Smooth muscle cell of the brain vasculature (primary cell): ENCODE results near the gene SLC25A29.
"Not testable (repeated sequence)": the region's sequence is repeated elsewhere in the genome, so short reads cannot be mapped to it uniquely, and the experiment has no call there.

ENCODE experiments used
- DNase-seq: peaks from one replicate; pipeline ENCODE4 v3.0.0-alpha.2; 2012; ENCODE audit warnings: low read depth, low spot score

Gene SLC25A29

DNA sequence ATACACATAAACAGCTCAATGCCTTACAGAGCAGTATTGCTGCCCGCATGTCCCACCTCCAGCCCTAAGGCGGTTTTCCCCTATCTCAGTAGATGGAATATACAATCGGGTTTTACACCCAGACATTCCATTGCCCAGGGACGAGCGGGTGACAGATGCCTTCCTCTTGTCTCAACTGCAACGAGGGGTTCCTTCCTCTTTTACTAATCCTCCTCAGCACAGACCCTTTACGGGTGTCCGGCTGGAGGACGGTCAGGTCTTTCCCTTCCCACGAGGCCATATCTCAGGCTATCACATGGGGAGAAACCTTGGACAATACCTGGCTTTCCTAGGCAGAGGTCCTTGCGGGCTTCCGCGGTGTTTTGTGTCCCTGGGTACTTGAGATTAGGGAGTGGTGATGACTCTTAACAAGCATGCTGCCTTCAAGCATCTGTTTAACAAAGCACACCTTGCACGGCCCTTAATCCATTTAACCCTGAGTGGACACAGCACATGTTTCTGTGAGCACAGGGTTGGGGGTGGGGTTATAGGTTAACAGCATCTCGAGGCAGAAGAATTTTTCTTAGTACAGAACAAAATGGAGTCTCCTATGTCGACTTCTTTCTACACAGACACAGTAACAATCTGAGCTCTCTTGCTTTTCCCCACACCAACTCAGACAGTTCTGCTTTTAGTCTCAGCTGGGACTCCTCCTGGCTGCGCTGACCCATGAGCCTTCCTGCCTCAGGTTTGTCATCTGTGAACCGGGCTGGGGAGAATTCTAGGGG, 6.0 kb upstream of the SLC25A29 start:
- not testable (repeated sequence) for DNase-seq

DNA sequence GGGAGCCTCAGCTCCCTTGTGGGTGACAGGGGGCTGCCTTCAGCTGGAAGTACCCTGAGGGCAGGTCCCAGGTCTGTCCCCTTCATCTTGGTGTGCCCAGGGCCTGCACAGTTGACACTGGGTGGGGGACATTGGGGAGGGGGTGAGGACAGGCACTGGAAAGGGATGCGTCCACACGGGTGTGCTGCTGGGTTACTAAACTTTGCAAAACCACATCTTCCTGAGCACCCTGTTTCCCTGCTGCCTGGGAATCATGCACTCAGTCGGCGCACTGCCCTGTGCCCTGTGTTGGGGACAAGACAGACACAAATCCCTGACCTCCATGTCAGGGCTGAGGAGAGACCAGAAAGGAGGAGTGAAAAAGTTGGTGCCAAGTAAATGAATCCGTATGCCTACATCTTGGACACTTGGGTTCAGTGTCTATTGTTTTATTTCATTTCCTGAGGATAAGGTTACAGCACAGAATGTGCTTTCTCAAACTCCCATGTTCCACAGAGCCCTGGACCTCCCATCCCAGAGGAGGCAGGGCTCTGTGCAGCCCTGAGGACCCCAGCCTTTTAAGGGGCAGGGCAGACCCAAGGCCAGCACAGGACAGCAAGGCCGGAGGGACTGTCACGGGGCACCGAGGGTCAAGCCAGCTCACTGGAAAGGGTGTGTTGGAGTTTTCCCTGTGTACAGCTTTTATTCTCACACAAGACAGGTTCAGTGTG, 2.9 kb upstream of the SLC25A29 start:
- no peak for DNase-seq

DNA sequence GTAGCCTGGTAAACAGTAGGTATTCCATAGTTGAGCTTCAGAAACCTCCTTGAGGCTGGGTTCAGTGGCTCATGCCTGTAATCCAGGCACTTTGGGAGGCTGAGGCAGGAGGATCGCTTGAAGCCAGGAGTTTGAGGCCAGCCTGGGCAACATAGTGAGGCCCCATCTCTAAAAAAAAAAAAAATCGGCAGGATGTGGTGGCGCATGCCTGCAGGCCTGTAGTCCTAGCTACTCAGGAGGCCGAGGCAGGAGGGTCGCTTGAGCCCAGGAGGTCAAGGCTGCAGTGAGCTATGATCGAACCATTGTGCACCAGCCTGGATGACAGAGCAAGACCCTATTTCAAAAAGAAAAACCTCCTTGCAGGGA, 2.2 kb upstream of the SLC25A29 start:
- not testable (repeated sequence) for DNase-seq

DNA sequence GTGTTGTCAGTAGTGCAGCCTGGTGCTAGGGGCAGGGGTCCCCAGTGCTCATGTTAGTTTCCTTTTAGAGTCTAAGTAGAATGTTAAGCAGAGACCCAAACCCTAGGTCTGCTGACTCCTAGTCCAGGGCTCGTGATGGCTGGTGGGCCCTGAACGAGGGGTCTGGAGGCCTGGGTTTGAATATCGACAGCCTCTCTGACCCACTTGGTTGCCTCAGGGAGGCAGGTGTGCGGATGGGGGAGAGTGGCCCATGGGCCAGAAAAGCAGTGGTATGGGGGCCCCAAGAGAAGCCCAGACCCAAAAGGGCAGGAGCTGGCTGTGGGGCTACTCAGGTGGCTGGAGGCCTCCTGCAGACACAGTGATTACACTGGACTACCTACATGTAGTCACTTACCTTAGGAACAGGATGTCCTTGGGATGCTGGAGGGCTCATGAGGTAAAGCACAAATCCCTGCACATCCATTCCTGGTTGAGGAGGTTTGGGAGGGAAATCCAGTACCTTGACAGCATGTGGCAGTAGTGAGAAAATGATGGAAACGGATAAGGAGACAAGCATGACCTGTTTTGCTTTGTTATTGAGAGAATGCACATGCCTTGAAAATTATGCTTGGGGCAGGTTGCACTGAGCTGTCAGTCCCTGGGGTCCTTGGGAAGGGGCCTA, 1.7 kb upstream of the SLC25A29 start:
- DNase-seq, result no peak

DNA sequence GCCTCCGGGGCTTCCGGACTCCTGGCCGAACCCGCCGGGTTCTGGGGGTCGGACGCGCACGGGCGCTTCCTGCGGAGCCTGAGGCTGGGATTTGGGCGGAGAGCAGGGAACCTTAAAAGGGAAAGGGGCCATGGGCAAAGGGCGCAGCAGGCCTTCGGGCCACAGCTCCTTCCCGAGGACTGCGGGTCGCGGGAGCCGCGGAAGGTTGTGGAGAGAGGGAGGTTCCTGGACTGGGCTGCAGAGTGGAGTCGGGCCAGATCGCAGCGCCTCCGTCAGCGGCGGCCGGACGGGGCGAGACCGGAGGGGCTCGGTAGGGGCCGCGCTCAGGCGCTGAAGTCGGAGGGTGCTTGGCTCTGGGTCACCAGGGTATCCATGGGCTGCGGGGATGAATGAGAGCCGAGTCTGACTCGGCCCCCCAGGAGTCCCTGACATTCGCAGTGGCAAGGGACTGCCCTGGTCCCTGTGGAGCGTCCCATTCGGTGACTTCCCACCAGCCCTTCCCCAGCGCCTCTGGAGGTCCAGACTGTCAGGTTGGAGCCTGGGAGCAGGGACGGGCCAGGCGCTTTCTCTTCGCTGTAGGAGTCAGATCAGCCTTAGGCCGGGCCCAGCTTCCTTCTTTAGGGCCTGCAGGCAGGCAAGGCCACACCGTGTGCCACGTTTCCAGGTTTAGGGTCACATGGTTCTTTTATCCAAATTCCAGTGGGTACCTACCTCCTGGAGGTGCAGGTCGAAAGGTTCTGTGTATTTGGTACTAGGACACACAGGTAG, 938 bp upstream of the SLC25A29 start:
- DNase-seq, result no peak

DNA sequence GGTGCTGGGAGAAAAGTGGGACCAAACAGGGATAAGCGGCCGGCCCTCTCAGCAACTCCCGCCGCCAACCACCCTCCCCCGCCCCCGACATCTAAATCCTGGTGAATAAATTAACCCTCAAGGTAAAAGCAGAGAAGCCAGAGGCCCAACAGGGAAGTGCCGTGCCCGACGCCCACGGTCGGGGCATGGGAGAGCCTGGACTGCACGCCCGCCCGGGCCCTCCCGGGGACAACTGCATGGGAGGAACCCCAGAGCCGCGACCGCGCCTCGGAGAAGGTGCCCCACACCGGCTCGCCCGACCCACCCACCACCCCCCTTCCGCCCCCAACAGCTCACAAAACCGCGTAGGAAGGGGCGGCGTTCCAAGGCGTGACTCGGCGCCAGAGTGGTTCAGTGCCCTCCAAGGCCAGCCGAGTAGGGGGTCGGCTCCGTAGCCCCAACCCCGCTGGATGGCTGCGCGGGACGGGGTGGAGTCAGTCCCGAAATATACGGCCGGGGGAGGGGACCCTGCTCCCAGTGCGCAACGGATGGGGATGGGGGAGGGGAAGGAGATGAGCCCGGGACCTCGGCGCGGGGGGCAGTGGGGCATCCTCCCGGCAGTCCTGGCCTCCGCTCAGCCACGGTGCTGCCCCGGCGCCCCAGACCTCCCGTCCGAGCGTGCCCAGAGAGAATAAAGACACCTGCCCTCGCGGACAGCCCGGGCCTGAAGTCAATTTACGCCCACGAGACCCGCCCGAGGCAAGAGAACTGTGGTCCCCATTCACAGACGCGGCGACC, 732 bp downstream of the SLC25A29 start:
- no peak for DNase-seq

DNA sequence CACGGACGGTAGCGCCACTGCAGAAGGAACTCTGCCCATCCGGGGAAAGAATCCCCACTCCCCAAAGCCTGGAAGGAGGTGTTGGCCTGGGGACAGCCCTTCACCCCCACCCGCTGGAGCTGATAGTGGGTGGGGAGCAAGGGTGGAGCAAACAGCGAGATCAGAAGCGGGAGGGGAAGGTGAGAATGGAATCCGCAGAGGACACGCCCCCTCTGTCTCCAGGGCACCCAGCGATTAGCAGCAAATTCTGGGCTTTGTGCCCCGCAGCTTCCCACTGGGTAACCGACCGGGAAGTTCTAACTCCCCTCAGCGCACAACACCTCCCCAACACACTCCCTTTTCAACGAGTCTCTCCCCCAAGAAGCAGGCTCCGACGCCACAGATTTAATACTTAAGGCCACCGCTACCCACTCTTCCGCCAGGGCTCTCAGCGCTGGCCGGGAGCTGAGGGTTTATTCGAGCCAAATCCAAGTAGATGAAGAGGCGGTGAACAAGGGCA, 1.4 kb downstream of the SLC25A29 start:
- DNase-seq, result no peak

DNA sequence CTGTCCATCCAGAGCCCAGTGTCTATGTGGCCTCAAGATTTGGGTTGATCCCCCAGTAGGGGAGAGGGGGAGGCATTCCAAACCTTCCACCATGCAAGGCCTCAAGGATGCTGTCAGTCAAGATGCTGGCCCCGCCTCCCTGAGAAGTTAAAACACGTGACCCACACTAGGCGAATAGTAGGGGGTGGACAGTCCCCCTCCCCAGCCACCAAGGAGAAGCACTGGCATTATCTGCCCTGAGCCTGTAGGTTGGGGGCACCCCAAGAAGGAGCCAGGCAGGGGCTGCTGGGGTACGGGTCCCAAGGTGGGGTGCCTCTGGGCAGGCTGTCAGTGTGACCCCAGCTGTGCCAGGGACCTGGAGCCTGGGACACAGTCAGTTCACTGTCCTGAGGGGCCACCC, 2.3 kb downstream of the SLC25A29 start:
- no peak for DNase-seq

DNA sequence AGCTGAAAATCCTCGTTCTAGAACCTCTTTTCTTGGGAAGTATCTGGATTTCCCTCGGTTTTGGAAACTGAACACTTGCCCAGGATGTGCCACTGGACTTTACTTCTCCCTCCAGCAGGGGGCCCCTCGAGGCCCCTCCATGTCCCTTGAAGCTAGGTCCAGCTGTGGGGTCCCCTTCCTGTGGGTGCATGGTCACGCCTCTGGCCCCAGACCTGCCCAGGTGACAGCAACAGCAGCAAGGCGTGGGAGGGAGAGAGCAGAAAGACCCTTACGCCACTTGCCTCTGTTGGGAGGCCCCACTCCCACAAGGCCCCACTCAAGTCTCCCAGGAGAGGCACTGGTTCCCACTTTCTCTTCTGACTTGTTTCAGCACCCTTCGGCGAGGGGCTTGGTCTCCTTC, 3.1 kb downstream of the SLC25A29 start:
- no peak for DNase-seq

DNA sequence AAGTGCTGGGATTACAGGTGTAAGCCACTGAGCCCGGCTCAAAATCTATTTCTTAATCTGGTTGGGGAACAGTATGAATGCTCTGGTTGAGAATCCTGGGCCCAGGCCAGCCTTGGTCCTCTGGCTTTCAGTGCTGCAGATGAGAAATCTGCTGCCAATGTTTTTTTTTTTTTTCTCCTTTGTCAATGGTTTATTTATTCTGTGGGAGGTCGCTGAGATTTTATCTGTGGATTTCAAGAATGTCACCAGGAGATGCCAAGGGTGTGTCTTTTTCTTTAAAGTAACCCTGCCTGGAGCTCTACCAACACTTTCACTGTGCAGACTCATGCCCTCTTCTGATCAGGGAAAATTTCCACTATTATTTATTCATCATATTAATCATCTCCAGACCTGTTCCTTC, 3.6 kb downstream of the SLC25A29 start:
- no peak for DNase-seq

DNA sequence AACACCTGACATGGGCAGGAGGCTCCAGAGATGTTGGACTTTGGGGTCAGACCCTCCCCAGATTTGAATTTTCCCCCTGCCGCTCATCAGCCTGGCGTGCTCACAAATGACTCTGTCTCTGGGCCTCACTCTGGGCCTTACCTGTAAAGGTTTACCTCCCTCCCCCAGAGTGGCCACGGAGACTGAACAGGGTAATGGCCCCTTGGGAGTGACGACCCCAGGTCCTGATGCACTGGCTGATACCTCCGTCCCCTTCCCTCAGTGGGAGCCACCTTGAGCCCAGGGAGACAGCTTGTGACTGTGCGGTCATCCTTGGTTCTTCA, 7.0 kb downstream of the SLC25A29 start:
- no peak for DNase-seq

DNA sequence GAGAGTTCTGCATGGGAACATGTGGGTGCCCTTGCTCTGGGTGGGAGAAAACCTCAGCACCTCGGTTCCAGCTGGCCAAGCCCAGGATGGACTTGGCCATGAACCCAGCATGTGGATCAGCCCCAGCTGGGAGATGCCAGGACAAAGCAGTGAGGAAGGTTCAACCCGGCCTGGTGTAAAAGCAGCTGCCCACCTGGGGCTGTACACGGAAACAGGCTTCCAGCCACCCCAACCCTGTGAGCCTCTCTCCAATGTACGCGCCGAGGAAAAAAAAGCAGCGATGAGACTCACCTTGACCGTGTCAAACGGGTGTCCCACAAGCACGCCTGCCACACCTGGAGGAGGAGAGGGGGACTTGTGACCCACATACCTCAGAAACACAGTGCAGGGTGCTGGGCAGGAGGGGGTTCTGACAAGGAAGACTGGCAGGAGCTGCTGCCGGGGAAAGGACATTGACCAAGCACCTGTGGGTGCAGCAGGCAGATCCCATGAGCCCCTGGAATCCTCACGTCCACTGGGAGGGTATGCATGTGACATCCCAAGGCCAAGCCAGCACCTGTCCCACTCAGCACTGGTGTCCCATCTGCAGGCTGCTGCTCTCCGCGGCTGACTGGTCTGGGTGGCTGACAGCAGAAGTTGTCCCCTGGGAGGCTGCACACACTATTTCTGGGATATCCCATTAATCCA, 7.5 kb downstream of the SLC25A29 start:
- DNase-seq, result no peak

DNA sequence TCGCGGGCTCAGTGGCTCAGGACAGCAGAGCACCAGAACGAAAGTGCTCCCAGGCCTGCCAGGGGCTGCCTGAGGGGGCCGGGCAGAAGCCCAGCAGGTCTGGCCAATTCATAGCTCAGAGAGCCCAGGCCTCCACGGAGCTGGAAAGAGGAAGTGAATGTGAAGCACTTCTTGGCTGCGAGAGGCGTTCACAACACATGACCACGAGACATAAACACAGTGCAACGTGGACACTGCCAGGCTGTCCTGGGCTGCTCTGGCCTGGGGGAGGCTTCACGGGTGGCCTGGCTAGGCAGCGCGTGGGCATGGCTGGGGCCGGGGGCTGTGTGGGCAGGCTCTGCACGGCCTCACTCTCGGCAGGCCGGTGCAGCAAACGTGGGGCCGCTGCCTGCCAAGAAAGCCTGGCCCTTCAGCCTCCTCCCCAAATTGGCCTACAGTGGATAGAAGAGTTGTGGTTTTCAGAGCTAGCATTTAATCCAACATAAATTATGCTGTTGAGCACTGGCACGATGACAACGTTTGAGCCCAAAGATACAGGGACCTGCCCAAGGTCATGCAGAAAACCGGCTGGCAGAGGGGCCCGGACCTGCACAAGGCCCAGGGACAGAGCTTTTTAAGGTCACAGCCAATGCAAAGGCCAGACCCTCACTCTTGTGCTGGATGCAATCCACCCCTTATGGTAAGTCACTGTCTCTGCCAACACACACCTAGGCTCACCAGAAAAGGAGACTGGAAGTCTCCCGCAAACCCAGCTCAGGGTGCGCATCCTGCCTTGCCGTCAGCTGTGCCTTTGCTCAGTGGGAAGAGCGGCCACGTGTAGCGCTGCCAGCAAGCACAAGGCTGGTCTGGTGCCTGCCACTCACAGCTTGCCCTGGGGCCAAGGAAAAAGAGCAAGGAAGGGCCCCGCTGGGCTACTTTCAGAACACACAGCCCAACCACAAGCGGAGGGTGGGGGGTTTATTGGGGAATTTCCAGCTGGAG, 8.6 kb downstream of the SLC25A29 start:
- DNase-seq, result no peak

DNA sequence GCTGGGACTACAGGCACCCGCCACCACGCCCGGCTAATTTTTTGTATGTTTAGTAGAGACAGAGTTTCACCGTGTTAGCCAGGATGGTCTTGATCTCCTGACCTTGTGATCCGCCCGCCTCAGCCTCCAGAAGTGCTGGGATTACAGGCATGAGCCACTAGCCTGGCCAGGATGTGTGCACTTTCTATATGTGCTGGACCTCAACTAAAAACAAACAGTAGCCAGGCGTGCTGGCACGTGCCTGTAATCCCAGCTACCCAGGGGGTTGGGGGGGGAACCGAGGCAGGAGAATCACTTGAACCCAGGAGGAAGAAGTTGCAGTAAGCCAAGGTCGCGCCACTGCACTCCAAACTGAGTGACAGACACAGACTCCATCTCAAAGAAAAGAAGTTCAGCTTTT, 9.5 kb downstream of the SLC25A29 start:
- not testable (repeated sequence) for DNase-seq

DNA sequence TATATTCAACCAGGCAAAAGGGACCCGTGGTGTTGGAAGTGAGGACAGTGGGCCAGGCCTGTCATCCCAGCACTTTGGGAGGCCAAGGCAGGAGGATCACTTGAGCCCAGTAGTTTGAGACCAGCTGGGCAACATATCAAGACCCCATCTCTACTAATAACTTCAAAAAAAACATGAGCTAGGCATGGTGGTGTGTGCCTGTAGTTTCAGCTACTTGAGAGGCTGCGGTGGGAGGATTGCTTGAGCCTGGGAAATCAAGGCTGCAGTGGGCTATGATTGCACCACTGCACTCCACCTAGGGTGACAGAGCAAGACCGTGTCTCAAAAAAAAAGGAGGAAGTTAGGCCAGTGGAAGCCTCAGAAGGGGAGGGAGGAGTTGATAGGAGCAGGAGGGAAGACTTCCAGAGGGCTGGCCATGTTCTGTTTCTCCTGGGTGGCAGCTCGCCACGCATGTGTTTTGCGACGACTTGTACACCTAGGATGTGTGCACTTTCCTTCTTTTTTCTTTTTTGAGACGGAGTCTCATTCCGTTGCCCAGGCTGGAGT, 10.1 kb downstream of the SLC25A29 start:
- no peak for DNase-seq

DNA sequence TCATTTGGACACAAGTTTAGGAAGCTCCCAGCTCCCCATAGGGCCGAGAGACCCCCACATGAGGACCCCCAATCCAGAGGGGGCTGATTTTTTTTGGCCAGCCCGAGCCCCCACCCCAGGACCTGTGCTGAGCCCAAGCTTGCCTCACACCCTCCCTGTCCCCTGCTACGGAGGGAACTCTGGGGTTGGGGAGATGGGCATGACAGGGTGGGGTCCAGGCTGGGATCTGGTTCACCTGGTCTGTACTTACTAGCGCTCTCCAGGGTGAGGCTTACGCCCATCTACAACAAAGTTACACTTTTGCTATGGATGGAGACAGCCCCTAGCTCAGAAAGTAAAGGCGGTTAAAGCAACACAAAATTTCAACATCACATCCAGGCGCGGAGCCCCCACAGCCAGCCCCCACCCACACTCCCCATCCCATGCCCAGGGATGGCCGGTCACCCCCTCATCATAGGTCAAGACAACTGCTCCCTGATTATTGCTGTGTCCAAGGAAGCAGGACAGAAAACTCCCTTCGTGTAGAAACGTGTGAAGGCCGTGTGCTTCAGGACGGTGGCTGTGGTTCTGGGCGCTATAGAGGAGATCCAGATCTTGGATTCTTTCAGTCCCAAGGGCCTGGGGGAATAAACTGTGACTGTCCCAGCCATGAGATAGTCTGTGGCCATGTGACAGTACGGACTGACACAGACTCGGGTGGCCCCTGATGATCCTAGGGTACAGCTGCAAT, 10.7 kb downstream of the SLC25A29 start:
- DNase-seq, result no peak

DNA sequence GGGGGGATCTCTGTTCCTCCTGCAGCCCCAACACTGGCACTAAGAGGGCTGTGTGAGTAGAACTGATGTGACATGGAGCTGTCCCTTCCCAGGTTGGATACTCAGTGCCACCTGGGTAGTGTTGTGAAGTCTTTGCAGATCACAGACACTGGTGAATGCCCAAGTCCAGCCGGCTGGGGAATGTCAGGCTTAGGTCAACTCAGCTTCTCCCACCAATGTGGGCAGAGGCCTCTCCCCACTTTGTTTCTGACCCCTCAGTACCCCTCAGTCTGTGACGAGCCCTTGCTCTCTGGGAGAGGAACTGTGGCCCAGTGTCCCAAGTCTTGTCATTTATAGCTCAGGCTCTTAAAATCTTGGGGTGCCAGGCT, 11.3 kb downstream of the SLC25A29 start:
- DNase-seq, result no peak

DNA sequence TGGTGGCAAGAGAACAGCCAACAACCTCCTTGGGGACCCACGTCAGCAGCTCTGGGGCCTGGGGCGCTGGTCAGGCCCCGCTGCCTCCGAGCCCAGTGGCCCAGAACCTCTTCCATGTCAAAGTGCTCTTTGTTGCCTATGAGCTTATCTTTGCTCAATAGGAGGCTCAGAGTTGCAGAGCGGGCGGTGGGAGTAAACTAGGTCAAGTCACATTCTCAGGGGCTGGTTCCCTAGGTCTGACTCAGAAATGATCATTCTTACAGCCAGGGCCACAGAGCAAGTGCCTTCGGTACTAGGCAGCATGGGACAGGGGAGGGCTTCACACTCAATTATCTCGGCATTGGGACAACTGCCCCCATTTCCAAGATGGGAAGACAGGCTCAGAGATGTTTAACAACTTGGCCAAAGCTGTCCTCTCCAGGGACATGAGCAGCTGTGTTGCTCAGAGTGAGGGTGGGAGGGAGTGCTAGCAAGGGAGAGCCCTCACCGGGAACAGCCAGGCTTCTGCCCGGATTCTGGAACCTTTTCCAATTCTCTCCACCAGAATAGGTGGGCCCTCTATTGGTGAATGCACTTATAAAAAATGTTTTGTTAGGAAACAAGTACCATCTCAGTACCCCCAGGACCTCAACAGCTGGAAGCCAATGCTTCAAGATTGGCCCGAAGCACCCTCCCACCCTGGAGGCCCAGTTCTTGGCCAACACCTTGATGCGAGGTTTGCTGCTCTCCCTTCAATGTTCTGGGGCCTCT, 11.9 kb downstream of the SLC25A29 start:
- no peak for DNase-seq
